ENCODE data around the gene PCDHA10.

GRCh38 chr5:140855772-140856674 lies at the start of gene PCDHA10:
- TF ChIP-seq CTCF (conservative IDR thresholded peaks at IDR 0.05; ENCODE audit: low read depth, low read length) (peak; percentile 24; the same call in 1 of the 2 replicates), EZH2 (IDR thresholded peaks at IDR 0.05; ENCODE audit: low read length, unreplicated experiment) (no peak)

All from PC-3 (cell line).